ENCODE measurements around the gene BATF. TPM values are rescaled to one million over a fixed set of nuclear protein-coding genes. Genes with fewer than 3 reads are reported as not detected.

Gene BATF
- total RNA-seq, 1 donor from 2014 or later = 0.93 TPM

DNA sequence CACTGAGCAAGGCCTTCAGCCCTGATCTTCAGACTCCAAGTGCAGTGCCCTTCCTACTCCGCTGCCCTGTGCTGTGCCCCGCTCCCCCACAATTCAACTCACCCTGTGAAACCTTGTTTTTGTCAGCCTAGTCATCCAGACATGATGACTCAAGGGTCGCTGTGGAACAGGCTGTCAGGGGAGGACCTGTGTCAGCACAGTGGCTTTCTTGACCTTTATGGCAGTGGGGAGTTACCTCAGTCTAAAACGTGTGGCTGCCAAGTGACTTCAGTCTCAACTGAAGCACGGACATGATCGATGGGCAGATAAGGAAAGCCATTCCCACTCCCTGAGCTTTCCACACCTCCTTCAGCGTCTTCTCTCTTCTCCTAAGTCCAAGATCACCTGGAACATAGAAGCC, 39.8 kb downstream of the BATF start:
- no peaks in the 10 kb centered on the region for H3K36me3 ChIP-seq
- TF ChIP-seq, protein P1, sequence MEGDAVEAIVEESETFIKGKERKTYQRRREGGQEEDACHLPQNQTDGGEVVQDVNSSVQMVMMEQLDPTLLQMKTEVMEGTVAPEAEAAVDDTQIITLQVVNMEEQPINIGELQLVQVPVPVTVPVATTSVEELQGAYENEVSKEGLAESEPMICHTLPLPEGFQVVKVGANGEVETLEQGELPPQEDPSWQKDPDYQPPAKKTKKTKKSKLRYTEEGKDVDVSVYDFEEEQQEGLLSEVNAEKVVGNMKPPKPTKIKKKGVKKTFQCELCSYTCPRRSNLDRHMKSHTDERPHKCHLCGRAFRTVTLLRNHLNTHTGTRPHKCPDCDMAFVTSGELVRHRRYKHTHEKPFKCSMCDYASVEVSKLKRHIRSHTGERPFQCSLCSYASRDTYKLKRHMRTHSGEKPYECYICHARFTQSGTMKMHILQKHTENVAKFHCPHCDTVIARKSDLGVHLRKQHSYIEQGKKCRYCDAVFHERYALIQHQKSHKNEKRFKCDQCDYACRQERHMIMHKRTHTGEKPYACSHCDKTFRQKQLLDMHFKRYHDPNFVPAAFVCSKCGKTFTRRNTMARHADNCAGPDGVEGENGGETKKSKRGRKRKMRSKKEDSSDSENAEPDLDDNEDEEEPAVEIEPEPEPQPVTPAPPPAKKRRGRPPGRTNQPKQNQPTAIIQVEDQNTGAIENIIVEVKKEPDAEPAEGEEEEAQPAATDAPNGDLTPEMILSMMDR (IDR thresholded peaks at IDR 0.05; ENCODE audit: borderline replicate concordance) = no peak
- DNase-seq = no peak
- intact Hi-C loops (cut with micrococcal nuclease) = no loop called here
- peaks cover 7% of the 10 kb centered on the region for H3K4me1 ChIP-seq
- peaks cover 11% of the 10 kb centered on the region for H3K9me3 ChIP-seq (replicated peaks)
- H3K4me3 ChIP-seq = no peak overlapping the region
- peaks cover 14% of the 10 kb centered on the region for H3K27me3 ChIP-seq (ENCODE audit: low read depth)
- H3K27ac ChIP-seq (replicated peaks) = no peak overlapping the region

DNA sequence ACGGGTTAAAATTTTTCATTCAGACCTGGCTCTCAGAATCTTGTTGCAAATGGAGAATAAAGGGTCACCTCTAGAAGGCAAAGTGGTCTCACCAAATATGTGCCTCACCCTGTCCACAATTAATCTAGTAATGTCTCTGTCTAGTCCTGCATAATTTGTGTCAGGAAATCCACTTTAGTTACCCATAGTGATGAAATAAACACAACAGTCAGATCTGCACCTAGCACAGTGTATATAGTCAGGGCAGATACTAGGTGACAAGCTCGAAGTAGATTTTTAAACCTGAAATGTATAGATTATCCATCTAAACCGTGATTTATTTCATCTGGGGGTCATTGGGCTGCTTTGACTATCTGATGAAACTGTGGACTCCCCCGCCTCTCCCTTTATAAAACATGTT, 40.2 kb downstream of the BATF start:
- intact Hi-C loops (cut with micrococcal nuclease) = no loop called here
- H3K27ac ChIP-seq (replicated peaks) = no peak overlapping the region

DNA sequence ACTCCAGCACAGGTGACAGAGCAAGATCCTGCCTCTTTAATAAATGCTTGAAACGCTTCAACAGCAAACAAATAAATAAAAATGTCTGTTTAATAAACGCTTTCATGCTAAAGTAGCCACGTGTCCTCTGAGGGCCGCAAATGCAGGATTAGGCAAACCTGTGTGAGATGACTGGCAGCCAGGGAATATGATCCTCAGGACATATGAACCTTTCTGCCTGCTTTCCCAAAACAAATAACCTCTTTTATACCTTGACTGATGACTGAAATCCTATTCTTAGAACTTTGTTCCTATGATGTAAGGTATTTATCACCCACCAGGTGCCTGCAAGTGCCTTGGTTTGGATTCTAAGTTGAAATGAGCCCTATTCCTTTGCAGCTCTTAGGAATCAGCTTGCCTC, 41.7 kb downstream of the BATF start:
- intact Hi-C loops (cut with micrococcal nuclease) = no loop called here
- Histone ChIP-seq H3K4me1 (peaks cover 7% of the 10 kb centered on the region), H3K27ac (replicated peaks) (no peak overlapping the region), H3K36me3 (no peaks in the 10 kb centered on the region), H3K4me3 (no peak overlapping the region), H3K9me3 (replicated peaks) (no peaks in the 10 kb centered on the region), H3K27me3 (ENCODE audit: low read depth) (peaks cover 14% of the 10 kb centered on the region)
- TF ChIP-seq, protein P1 (IDR thresholded peaks at IDR 0.05; ENCODE audit: borderline replicate concordance) = no peak
- no peak for DNase-seq

More for the DNA sequence above, 40.2 kb downstream of the BATF start:
- Histone ChIP-seq H3K36me3 (no peaks in the 10 kb centered on the region), H3K4me3 (no peak overlapping the region), H3K4me1 (peaks cover 7% of the 10 kb centered on the region), H3K27me3 (ENCODE audit: low read depth) (peaks cover 14% of the 10 kb centered on the region), H3K9me3 (replicated peaks) (peaks cover 7% of the 10 kb centered on the region)
- no peak for DNase-seq
- TF ChIP-seq, protein P1 (IDR thresholded peaks at IDR 0.05; ENCODE audit: borderline replicate concordance) = no peak

DNA sequence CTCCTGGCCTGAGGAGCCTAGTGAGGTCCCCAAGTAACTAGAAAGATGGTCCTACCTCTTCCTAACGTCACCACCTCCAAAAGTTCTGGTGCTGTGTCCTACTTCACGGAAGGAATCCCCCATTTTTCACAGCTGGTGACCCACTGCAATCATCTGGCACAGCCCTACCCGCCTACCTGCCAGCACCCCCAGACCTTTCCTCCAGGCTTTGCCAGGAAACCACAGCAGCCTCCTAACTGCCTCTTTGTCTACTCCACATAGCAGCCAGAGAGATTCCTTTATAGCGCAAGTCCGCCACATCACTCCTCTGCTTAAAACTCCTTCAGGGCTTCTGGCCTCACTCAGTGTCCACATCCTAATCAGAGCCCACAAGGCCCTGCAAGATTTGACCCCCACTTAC, 42.8 kb downstream of the BATF start:
- H3K27ac ChIP-seq (replicated peaks) = no peak overlapping the region
- H3K9me3 ChIP-seq (replicated peaks) = no peaks in the 10 kb centered on the region
- peaks cover 7% of the 10 kb centered on the region for H3K4me1 ChIP-seq
- no peaks in the 10 kb centered on the region for H3K36me3 ChIP-seq
- TF ChIP-seq, protein P1 (IDR thresholded peaks at IDR 0.05; ENCODE audit: borderline replicate concordance) = no peak
- DNase-seq = no peak
- intact Hi-C loops (cut with micrococcal nuclease) = no loop called here
- H3K27me3 ChIP-seq (ENCODE audit: low read depth) = peaks cover 14% of the 10 kb centered on the region
- H3K4me3 ChIP-seq = no peak overlapping the region

DNA sequence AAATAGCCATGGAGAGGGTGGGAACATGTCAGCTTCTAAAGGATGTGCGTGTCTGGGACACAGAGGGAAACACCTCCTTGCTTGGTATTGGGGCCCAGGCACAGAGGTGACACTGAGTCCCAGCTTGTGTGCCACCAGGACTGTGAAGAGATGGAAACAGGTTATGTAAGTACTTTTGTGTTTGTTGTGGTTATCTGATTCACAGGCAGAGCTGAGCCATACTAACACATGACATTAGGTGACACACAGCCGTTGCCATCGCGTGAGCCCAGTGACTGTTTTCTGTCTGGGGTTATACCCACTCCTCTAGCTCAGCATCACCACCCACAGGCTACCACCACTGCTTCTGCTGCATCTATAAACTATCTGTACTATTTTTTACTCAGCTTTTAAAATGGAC, 44.1 kb downstream of the BATF start:
- Histone ChIP-seq H3K27ac (replicated peaks) (no peak overlapping the region), H3K27me3 (ENCODE audit: low read depth) (peaks cover 14% of the 10 kb centered on the region), H3K36me3 (no peaks in the 10 kb centered on the region), H3K9me3 (replicated peaks) (no peaks in the 10 kb centered on the region), H3K4me1 (no peaks in the 10 kb centered on the region), H3K4me3 (no peak overlapping the region)
- intact Hi-C loops (cut with micrococcal nuclease) = no loop called here
- TF ChIP-seq, protein P1 (IDR thresholded peaks at IDR 0.05; ENCODE audit: borderline replicate concordance) = no peak
- DNase-seq = no peak

DNA sequence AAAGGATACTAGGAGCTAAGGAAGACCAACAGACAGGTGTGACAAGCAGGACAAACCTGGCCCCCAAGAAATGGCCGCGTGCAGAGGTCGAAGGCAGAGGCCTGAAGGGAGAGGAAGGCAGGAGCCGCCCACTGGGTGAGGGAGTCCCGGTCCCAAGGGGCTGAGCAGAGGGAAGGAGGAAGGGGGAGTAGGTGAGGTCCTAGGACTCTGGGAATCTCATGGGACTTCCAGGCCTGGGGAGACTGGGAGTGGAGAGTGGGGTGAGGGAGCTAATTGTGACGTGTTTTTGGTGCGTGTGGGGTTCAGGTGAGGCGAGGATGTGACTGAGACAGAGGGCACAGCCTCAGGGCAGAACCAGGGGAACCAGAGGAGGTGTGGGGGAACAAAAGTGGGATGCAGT, 44.5 kb downstream of the BATF start:
- TF ChIP-seq, protein P1 (IDR thresholded peaks at IDR 0.05; ENCODE audit: borderline replicate concordance) = no peak
- no peak overlapping the region for H3K27ac ChIP-seq (replicated peaks)
- no peak overlapping the region for H3K4me3 ChIP-seq
- no peak for DNase-seq
- no peaks in the 10 kb centered on the region for H3K36me3 ChIP-seq
- peaks cover 14% of the 10 kb centered on the region for H3K27me3 ChIP-seq (ENCODE audit: low read depth)
- intact Hi-C loops (cut with micrococcal nuclease) = no loop called here
- no peaks in the 10 kb centered on the region for H3K4me1 ChIP-seq
- no peaks in the 10 kb centered on the region for H3K9me3 ChIP-seq (replicated peaks)
